GM19193 (cell line): Measurements from ENCODE around the gene DNM3.

Source experiments
- POLR2A ChIP-seq: IDR thresholded peaks from 4 replicates; pipeline ENCODE4 v1.6.1; 2011; ENCODE audit not compliant: insufficient read depth, insufficient read length; ENCODE audit errors: extremely low read depth

The DNM3 gene

DNA sequence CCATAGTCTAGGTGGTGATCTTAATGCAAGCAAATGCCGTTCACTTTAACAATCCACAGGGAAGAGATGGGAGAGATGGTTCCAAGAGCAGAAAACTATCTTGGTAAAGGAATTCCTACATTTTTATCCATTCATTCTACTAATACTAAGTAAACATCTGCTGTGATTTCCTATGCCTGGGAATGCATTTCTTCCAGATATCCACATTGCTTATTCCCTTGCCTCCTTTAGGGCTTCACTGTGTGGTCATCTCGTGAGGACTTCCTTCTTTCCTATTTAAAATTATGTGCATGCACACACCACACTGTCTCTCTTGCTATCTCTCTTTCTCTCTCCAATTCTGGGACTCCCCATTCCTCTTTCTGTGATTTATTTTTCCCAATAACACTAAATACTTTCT lies 380.1 kb downstream of the DNM3 start:
- TF ChIP-seq POLR2A = no peak

DNA sequence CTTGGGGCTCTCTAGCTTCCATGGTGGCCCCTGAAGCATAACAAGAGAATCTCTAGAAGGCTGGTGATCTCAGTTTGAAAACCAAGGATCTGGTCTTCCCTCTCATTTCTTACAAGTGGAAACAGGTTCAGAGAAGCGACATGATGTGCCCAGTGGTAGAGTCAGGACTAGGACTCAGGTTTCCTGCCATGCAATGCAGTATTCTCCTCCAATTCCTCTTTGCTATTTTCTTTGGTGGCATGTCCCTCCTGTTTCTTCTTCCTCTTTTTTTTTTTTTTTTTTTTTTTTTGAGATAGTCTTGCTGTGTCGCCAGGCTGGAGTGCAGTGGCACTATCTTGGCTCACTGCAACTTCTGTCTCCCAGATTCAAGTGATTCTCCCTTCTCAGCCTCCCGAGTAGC lies 383.6 kb downstream of the DNM3 start:
- TF ChIP-seq POLR2A = no peak

DNA sequence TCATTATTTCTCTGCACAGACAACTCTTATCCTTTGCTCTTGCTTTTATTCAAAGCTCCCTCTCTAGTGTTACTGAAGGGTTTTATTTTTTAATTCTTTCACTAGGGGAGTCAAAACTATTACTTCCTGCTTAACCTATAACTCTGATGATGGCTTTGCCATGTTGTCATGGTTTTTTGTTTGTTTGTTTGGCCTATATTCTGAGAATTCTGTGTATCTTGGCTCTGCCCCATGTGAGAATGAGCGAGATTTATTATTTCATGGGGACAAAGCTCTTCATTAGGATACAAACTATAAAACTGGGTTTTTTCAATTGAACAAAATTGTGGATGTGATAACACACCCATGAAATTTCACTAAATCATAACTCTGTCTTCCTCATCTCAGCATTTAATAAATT lies 388.6 kb downstream of the DNM3 start:
- no peak for TF ChIP-seq POLR2A

DNA sequence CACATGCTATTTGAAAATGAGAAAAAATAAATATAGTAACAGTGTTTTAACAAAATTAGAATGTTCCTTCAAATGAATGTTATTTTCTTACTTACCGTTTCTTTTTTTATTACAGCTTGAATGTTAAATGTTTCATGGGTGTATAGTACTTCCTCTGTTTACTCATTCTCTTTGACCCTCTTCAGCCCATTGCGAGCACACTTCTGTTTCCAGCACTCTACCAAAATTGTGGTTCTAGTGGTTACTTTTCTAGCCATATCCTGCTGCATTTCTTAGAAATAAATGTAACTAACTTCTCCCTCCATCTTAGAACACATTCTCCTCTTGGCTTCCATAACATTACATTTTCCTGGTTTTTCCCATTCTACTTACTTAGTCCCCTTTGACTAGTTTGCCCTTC lies 389.2 kb downstream of the DNM3 start:
- no peak for TF ChIP-seq POLR2A

DNA sequence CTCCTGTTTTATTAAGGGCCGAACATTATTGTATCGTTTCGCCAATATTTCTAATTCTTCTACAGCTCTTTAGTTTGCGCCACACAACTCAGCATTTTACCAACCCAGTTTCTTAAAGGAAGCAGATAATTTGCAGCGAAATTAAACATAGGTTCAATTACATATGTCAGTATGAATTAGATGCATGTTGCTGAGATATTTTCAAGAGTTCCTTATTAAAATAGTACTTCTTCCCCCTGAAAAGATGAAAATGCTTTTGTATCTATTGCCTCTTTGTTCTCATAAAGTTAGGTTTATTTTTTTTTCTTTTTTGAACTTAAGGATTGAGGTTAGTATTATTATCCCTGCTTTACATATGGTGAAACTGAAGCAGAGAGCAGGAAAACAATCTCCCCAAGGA lies 395.7 kb downstream of the DNM3 start:
- TF ChIP-seq POLR2A = no peak

DNA sequence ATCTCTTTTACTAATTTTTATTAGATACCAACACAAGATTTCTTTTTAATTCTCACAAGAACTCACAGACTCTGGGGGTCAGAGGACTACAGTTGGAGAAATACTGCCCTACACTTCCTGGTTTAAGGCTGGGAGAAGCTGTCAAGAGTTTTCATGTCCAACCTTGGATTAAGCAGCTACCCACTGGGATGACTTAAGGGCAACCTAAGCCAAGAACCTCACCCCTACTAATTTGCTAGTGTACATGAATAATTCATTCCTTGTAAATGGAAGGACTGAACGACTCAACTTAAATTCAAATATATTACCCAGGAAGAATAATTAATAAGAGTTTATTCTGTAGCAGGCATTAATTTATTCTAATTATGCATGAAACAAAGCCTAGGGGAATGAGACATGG lies 396.9 kb downstream of the DNM3 start:
- TF ChIP-seq POLR2A = no peak

DNA sequence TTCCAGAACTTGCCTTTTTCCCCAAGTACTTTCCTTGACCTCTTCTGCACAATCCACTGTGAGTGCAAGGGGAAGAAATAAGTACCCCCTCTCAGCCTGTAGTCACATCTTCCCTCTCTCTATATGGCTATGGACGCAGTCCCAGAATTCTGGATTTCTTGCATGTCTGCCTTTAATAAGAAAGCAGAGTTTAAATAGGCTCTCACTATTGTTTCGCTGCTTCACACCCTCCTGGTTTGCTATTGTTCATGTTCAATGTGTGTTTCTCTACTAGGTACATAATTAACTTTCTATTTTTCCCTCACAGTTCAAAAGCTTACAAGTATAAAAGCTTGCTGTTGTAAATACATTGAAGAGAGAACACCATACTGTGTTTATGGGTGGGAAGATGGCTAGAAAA lies 397.7 kb downstream of the DNM3 start:
- no peak for TF ChIP-seq POLR2A

DNA sequence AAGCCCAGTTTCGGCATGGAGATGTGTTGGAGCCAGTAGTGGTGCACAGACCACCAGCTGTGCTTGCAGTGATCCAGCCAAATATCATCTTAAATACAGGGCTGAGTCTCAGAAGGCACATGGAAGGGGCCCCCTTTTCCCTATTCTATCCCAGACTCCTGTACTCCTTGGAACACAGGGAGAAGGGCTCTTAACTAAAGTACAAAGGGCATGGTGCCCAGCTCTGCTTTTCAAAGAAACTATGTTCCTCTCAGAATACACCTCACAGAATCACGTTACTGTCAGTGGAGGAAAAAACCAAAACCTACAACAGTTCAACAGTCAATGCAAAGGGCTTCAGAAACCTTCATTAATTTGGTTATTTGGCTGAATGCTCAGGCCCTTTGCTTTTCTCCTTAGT lies 398.6 kb downstream of the DNM3 start:
- TF ChIP-seq POLR2A = no peak

DNA sequence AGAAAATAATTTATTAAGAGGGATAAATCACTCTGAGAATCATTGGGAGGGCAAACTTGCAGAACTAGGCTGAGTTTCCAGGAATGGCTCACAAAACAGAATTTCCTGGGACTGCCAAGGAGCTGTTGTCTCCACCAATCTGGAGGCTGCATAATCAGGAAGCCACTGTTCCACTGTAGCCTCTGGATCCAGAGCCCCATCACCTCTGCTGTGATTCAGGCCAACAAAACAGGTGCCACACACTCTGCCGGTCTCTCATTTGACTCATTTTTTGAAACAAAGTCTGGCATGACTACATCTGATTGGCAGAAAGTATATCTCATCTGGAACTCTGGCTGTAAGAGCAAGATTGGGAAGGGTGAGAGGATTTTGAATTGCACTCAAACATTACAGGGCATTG lies 400.2 kb downstream of the DNM3 start:
- TF ChIP-seq POLR2A = no peak

DNA sequence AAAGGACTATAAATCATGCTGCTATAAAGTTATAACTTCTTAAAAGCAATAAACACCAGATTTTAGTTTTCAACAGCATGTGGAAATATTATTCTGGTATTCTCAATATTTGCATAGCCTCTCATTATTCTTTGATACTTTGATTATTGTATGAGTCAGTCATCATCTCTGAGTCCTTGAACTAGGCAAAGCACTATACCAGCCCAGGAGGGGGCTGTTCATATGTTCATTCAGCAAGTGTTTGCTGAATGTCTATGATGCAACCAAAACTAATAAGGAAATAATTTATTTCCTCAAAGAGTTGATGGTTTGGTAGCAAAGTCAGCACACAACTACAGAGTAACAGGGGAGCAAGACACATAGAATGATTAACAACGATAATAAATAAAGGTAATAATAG lies 403.6 kb downstream of the DNM3 start:
- no peak for TF ChIP-seq POLR2A

DNA sequence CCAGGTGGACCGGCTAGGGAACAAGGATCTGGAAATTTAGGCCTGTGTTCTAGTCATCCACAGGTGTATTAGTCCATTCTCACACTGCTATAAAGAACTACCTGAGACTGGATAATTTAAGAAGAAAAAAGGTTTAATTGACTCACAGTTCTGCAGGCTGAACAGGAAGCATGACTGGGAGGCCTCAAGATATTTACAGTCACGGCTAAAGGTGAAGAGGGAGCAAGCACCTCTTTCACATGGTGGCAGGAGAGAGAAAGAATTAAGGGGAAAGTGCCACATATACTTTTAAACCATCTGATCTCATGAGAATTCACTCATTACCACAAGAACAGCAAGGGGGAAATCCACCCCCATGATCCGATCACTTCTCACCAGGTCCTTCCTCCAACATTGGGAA lies 404.5 kb downstream of the DNM3 start:
- no peak for TF ChIP-seq POLR2A

DNA sequence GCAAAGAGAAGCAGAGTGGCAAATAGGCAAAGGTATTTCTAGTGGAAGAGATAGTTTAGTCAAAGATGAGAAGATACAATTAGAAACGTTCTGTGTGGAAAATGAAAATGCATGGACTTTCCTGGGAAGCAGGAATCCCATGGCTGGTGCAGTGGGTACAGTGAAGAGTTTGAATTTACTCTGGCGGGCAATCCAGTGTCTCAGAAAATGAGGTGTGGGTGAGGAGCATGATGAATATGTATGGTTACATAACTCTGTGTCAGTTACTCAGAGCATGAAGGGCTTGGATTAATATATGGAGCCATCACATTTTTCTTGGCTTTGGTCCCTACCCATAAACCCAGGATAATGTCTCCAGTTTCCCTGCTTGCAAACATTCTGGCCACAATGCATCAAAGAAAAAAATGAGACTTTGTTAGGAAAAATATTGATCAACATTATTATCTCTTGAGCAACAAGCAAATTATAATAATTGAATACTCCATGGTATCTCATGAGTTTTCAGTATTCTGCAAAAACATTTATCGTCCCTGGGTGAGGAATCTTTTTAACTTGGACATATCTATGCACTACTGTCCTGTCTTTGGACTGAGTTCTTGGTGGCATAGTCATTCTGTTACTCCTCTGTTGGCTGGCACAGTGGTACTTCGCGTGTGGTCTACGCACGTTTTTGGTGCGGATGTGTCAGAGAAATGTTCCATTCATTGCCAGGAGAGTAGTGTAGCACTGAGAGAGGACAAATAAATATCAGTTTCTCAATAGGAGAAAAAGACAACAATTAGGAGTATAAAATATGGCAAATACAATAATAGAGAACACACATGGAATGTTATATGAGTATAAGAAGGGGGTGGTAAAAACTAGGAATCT lies 405.5 kb downstream of the DNM3 start:
- no peak for TF ChIP-seq POLR2A

DNA sequence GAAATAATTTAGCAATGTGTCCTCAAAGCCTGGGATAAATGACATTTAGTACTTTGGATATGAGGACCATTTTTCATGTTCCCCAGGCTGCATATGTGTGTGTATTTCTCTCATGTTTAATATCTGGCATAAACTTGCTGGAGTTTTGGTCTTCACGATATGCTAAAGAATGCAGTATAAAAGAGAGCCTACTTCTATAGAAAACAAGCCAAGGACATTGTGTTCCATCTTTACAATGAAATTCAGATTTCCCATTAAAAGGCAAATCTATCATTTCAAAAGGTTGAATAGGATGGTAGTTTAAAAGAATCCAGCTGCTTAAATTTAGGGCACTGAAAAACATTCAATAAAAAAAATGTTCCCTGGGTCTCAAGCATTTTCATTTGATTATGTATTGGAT lies 410.2 kb downstream of the DNM3 start:
- no peak for TF ChIP-seq POLR2A

DNA sequence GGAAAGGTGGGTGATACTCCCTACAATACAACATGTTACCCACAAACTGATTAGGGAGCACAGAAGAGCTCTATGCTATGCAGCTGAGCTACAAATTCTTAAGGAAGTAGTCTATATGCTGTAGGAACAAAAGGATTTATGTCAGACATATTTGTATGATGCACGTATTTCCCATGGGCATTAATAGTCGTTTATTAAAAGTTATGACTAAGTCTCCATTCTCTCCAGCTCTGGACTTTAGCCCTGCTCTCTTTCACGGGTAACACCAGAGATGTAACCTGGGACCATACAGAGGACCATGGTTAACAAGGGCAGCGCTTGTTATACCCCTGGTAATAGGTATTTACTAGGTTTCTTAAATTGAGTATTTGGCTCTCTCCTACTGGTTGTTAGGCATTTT lies 411.0 kb downstream of the DNM3 start:
- TF ChIP-seq POLR2A = no peak

DNA sequence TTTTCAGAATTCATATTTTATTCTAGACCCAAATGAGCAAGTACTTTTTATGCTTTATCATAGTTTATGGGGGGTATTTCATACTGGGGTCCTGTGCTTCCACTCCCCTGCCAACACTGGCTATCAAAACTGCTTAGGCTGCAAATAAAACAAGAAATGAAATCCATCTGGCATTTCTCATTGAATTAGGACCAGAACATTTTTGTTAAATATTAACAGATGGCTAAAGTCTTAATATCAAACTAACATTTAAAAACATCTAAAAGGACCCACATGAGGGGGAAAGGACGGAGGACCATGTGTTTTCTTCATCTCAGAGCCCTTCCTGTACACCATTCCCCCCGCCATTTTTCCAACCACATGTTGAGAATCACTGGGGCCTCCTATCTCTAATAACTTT lies 411.7 kb downstream of the DNM3 start:
- no peak for TF ChIP-seq POLR2A

DNA sequence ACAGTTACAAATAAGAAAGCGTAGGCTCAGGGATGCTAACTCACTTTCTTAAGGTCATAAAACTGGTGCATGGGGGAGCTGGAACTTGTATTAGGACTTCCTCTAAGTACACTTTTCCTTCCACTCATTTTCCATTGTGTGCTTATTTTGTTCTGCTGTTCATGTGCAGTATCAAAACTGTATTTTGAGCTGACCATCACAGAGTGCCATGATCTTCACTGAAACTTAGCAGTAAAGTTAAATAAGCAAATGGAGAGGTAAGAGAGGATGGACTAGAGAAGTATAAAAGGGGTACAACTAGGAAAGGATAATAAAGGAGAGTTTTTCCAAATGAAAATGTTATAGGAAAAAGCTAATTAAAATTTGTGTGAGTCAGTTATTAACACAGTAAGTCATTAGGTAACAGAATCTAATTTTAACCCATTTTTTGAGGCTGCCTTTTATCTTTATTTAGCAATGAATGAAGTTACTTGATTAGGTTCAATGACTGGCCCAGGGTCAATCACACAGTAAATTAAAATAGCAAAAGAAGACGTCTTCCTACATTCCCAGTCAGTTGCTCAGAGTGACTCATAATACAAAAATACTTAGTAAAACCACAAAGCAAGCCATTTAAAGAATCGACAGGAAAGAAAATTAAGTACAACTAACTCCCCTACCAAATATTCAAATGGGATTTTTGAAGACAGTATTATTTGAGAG lies 413.4 kb downstream of the DNM3 start:
- no peak for TF ChIP-seq POLR2A
